H1 (cell line): ENCODE measurements around the gene UBE2M. TPM values are rescaled to one million over a fixed set of nuclear protein-coding genes. Genes with fewer than 3 reads are reported as not detected.

Experiments used
- CTCF ChIA-PET: fragments of 300-600 bp; sonication (Branson Sonifier 250); formaldehyde crosslinking; loops from one replicate; lab custom pipeline; 2021; ENCODE audit not compliant: partially characterized antibody; lab: Charles Lee
- POLR2A ChIA-PET: fragments of 300-600 bp; sonication (Branson Sonifier 250); formaldehyde crosslinking; loops from one replicate; lab custom pipeline; 2021; ENCODE audit warnings: inconsistent platforms; ENCODE audit not compliant: partially characterized antibody; lab: Charles Lee
- DNase-seq, 2 experiments: peaks; one replicate each; pipeline versions ENCODE4 v3.0.0 to v3.0.0-alpha.2; 2010 to 2022; ENCODE audit warnings: low spot score in 2 of 2, low read depth in 1 of 2, mixed read lengths in 1 of 2
- FAIRE-seq: peaks from 2 replicates; lab custom pipeline; 2011; peaks lifted over from hg19 to GRCh38; lab: Jason Lieb, UNC
- H2AFZ ChIP-seq: 2 replicates; pipeline ENCODE4 v1.8.1; 2012; ENCODE audit warnings: low read length, inconsistent platforms
- H2AK5ac ChIP-seq: 2 replicates; pipeline ENCODE4 v1.6.1; 2013; ENCODE audit warnings: low read depth, low read length
- H2BK120ac ChIP-seq: replicated peaks from 2 replicates; pipeline ENCODE3; 2013; ENCODE audit warnings: low read depth, low read length, inconsistent platforms
- H2BK12ac ChIP-seq: 2 replicates; pipeline ENCODE4 v1.6.1; 2013; ENCODE audit warnings: low read depth, low read length
- H2BK15ac ChIP-seq: 2 replicates; pipeline ENCODE4 v1.6.1; 2013; ENCODE audit warnings: low read length
- H2BK20ac ChIP-seq: 2 replicates; pipeline ENCODE4 v1.6.1; 2013; ENCODE audit warnings: low read length
- H2BK5ac ChIP-seq: 2 replicates; pipeline ENCODE4 v1.6.1; 2013; ENCODE audit warnings: low read depth, low read length
- H3K14ac ChIP-seq: 2 replicates; pipeline ENCODE4 v1.6.1; 2013; ENCODE audit warnings: inconsistent platforms; ENCODE audit not compliant: insufficient read length
- H3K18ac ChIP-seq: 2 replicates; pipeline ENCODE4 v1.6.1; 2013; ENCODE audit warnings: low read length; ENCODE audit errors: extremely low read depth
- H3K23ac ChIP-seq: 2 replicates; pipeline ENCODE4 v1.6.1; 2013; ENCODE audit warnings: inconsistent platforms; ENCODE audit not compliant: insufficient read length
- H3K23me2 ChIP-seq: 2 replicates; pipeline ENCODE4 v1.6.1; 2013; ENCODE audit warnings: low read depth, low read length
- H3K27ac ChIP-seq: 2 replicates; pipeline ENCODE4 v1.6.1; 2011; ENCODE audit warnings: low read depth, low read length, inconsistent platforms
- H3K27me3 ChIP-seq, 4 experiments: replicated peaks in 1 of 4; 1 replicate in 1 of 4; 2 replicates in 3 of 4; pipeline versions ENCODE4 v1.6.1 to v1.8.1; 2011 to 2013; ENCODE audit warnings: low read length in 3 of 4, mild to moderate bottlenecking in 3 of 4, inconsistent platforms in 2 of 4, mixed read lengths in 2 of 4, moderate library complexity in 1 of 4; ENCODE audit not compliant: control insufficient read depth in 3 of 4, insufficient read depth in 3 of 4; ENCODE audit errors: extremely low read depth in 1 of 4
- H3K36me3 ChIP-seq, 4 experiments: 2 replicates each; pipeline versions ENCODE4 v1.6.1 to v1.8.1; 2011 to 2013; ENCODE audit warnings: mild to moderate bottlenecking in 4 of 4, low read length in 3 of 4, moderate library complexity in 2 of 4, control low read depth in 1 of 4, inconsistent platforms in 1 of 4; ENCODE audit not compliant: insufficient read depth in 4 of 4, control insufficient read depth in 2 of 4
- H3K4ac ChIP-seq: replicated peaks from 2 replicates; pipeline ENCODE3; 2013; ENCODE audit warnings: low read length, low read depth, mixed read lengths, inconsistent platforms; ENCODE audit not compliant: insufficient read length
- H3K4me1 ChIP-seq, 4 experiments: replicated peaks in 1 of 4; 1 replicate in 1 of 4; 2 replicates in 3 of 4; pipeline versions ENCODE4 v1.6.1 to v1.8.1; 2011 to 2013; ENCODE audit warnings: low read length in 3 of 4, inconsistent platforms in 2 of 4, mixed read lengths in 1 of 4; ENCODE audit not compliant: insufficient read depth in 4 of 4, control insufficient read depth in 3 of 4
- H3K4me2 ChIP-seq, 2 experiments: 2 replicates each; pipeline versions ENCODE4 v1.6.1 to v1.8.1; 2011 to 2013; ENCODE audit warnings: low read depth in 2 of 2, low read length in 2 of 2, control low read depth in 1 of 2, inconsistent platforms in 1 of 2, mild to moderate bottlenecking in 1 of 2; ENCODE audit not compliant: insufficient read depth in 1 of 2
- H3K4me3 ChIP-seq, 4 experiments: fragments of 200-600, 300-600 bp in 1 of 4; sonication (generic), shearing (Covaris generic), sonication (Bioruptor Twin) in 1 of 4; 2 replicates each; pipeline versions ENCODE4 v1.5.1 to v1.8.1; 2011 to 2016; ENCODE audit warnings: low read length in 4 of 4, low read depth in 3 of 4, control low read depth in 2 of 4, inconsistent platforms in 2 of 4, mild to moderate bottlenecking in 2 of 4, mixed read lengths in 1 of 4, moderate library complexity in 1 of 4; ENCODE audit not compliant: insufficient read depth in 2 of 4; ENCODE audit errors: extremely low read depth in 1 of 4
- H3K56ac ChIP-seq: replicated peaks from 2 replicates; pipeline ENCODE3; 2013; ENCODE audit warnings: low read depth, mild to moderate bottlenecking, mixed read lengths, low read length, inconsistent platforms; ENCODE audit not compliant: insufficient read length
- H3K79me1 ChIP-seq: 2 replicates; pipeline ENCODE4 v1.6.1; 2013; ENCODE audit warnings: low read depth, low read length, control low read depth
- H3K79me2 ChIP-seq, 2 experiments: 2 replicates each; pipeline versions ENCODE4 v1.6.1 to v1.8.1; 2012 to 2013; ENCODE audit warnings: low read length in 2 of 2, mild to moderate bottlenecking in 2 of 2, inconsistent platforms in 1 of 2; ENCODE audit not compliant: insufficient read depth in 2 of 2, control insufficient read depth in 1 of 2
- H3K9ac ChIP-seq, 4 experiments: replicated peaks in 1 of 4; 1 replicate in 1 of 4; 2 replicates in 3 of 4; pipeline versions ENCODE4 v1.6.1 to v1.8.1; 2011 to 2013; ENCODE audit warnings: low read depth in 3 of 4, low read length in 3 of 4, control low read depth in 2 of 4, mild to moderate bottlenecking in 2 of 4, moderate library complexity in 2 of 4, inconsistent platforms in 1 of 4; ENCODE audit errors: extremely low read depth in 1 of 4
- H3K9me3 ChIP-seq, 2 experiments: 2 replicates each; pipeline versions ENCODE4 v1.6.1 to v1.8.1; 2012 to 2013; ENCODE audit warnings: mild to moderate bottlenecking in 2 of 2, moderate library complexity in 2 of 2, control low read depth in 1 of 2, inconsistent platforms in 1 of 2, low read depth in 1 of 2, low read length in 1 of 2, mixed read lengths in 1 of 2; ENCODE audit not compliant: insufficient read depth in 2 of 2
- H4K20me1 ChIP-seq, 2 experiments: replicated peaks in 1 of 2; 2 replicates each; pipeline versions ENCODE3 to v1.8.1; 2011 to 2013; ENCODE audit warnings: inconsistent platforms in 2 of 2, low read length in 2 of 2, mild to moderate bottlenecking in 1 of 2; ENCODE audit not compliant: insufficient read depth in 2 of 2, control insufficient read depth in 1 of 2
- H4K5ac ChIP-seq: 2 replicates; pipeline ENCODE4 v1.6.1; 2013; ENCODE audit warnings: low read length, low read depth, mixed read lengths, inconsistent platforms; ENCODE audit not compliant: insufficient read length
- H4K8ac ChIP-seq: 2 replicates; pipeline ENCODE4 v1.8.0; 2013; ENCODE audit warnings: mild to moderate bottlenecking, moderate library complexity, low read length, inconsistent platforms; ENCODE audit not compliant: insufficient read depth; ENCODE audit errors: extremely low read depth
- H4K91ac ChIP-seq: replicated peaks from 2 replicates; pipeline ENCODE3; 2013; ENCODE audit warnings: low read length, mixed read lengths, inconsistent platforms; ENCODE audit not compliant: insufficient read length
- BACH1 ChIP-seq: IDR thresholded peaks from 2 replicates; pipeline ENCODE4 v1.6.1; 2012; ENCODE audit warnings: low read length, improper control_type of control experiment
- CHD2 ChIP-seq: IDR thresholded peaks from 2 replicates; pipeline ENCODE4 v1.6.1; 2012; ENCODE audit warnings: low read length, improper control_type of control experiment
- EZH2 ChIP-seq: fragments of 200-600 bp; sonication (generic); IDR thresholded peaks from 2 replicates; pipeline ENCODE4 v1.7.1; 2012; ENCODE audit warnings: low read depth, mild to moderate bottlenecking, moderate library complexity, low read length, inconsistent platforms; ENCODE audit not compliant: severe bottlenecking
- KDM1A ChIP-seq: fragments of 200-600, 300-600 bp; sonication (generic); IDR thresholded peaks from 2 replicates; pipeline ENCODE4 v1.7.1; 2016; ENCODE audit warnings: mild to moderate bottlenecking, low read length, borderline replicate concordance
- KDM4A ChIP-seq: IDR thresholded peaks from one replicate; pipeline ENCODE4 v1.7.1; 2012; ENCODE audit warnings: low read depth, mild to moderate bottlenecking, moderate library complexity, low read length, inconsistent platforms; ENCODE audit not compliant: severe bottlenecking
- POU5F1 ChIP-seq: IDR thresholded peaks from 2 replicates; pipeline ENCODE4 v1.6.1; 2011; ENCODE audit warnings: low read depth, mild to moderate bottlenecking, low read length, moderate library complexity
- SP2 ChIP-seq: IDR thresholded peaks from 2 replicates; pipeline ENCODE4 v1.6.1; 2012; ENCODE audit warnings: mild to moderate bottlenecking, low read length, inconsistent platforms
- SRF ChIP-seq: IDR thresholded peaks from 2 replicates; pipeline ENCODE4 v1.6.1; 2011; ENCODE audit warnings: mild to moderate bottlenecking, low read depth, low read length, moderate library complexity
- TAF1 ChIP-seq: IDR thresholded peaks from 2 replicates; pipeline ENCODE4 v1.6.1; 2011; ENCODE audit warnings: mild to moderate bottlenecking, low read depth, low read length
- TAF7 ChIP-seq: optimal IDR thresholded peaks from 2 replicates; pipeline ENCODE3; 2011; ENCODE audit warnings: low read depth, mild to moderate bottlenecking, inconsistent platforms, low read length, moderate library complexity, borderline replicate concordance
- TCF12 ChIP-seq: IDR thresholded peaks from 2 replicates; pipeline ENCODE4 v1.6.1; 2011; ENCODE audit warnings: low read depth, mild to moderate bottlenecking, low read length
- ZNF274 ChIP-seq: IDR thresholded peaks from 2 replicates; pipeline ENCODE4 v1.7.0; 2012; ENCODE audit warnings: low read length, borderline replicate concordance; ENCODE audit errors: extremely low read depth
- WGBS, 2 experiments: shearing (Covaris generic) in 1 of 2; methylation state at CpG; one replicate each; pipeline versions ENCODE4 v1.1.6 to v1.1.7; 2013 to 2015; ENCODE audit warnings: low lambda C conversion rate in 2 of 2, mixed read lengths in 2 of 2, inconsistent platforms in 1 of 2, low coverage in 1 of 2, missing lambda C conversion rate in 1 of 2; ENCODE audit not compliant: insufficient replicate concordance in 2 of 2, insufficient coverage in 1 of 2, insufficient read length in 1 of 2; ENCODE audit errors: extremely low coverage in 1 of 2, missing lambda C conversion rate in 1 of 2; 5-methylcytosine and 5-hydroxymethylcytosine counted together
- polyA plus RNA-seq, 7 experiments: library from polyadenylated mRNA; depleted of rRNA in 3 of 7; stranded (reverse) in 5 of 7; unstranded in 2 of 7; fragments of >200 nt in 5 of 7; fragments of 200-250 nt in 2 of 7; gene quantifications; 1 replicate in 5 of 7; 2 replicates in 1 of 7; 4 replicates in 1 of 7; pipeline versions ENCODE4 v1.2.1 to v1.2.3, GENCODE V29; 2011 to 2013; ENCODE audit warnings: missing spikeins in 2 of 7, mixed read lengths in 2 of 7
- total RNA-seq: library from RNA; stranded (reverse); fragmentation: NEBNext Ultra II Directional; extraction: Animal tissue kit (Norgen Biotek cat#: 25700); gene quantifications from 2 replicates; pipeline ENCODE4 v1.2.1, GENCODE V29; 2021

The UBE2M gene
- total and polyA plus RNA-seq, 2 of the 8 experiments (the other 6 are each of a cell fraction or from before 2014, with no cell fraction given), result 93.8 to 114 TPM

DNA sequence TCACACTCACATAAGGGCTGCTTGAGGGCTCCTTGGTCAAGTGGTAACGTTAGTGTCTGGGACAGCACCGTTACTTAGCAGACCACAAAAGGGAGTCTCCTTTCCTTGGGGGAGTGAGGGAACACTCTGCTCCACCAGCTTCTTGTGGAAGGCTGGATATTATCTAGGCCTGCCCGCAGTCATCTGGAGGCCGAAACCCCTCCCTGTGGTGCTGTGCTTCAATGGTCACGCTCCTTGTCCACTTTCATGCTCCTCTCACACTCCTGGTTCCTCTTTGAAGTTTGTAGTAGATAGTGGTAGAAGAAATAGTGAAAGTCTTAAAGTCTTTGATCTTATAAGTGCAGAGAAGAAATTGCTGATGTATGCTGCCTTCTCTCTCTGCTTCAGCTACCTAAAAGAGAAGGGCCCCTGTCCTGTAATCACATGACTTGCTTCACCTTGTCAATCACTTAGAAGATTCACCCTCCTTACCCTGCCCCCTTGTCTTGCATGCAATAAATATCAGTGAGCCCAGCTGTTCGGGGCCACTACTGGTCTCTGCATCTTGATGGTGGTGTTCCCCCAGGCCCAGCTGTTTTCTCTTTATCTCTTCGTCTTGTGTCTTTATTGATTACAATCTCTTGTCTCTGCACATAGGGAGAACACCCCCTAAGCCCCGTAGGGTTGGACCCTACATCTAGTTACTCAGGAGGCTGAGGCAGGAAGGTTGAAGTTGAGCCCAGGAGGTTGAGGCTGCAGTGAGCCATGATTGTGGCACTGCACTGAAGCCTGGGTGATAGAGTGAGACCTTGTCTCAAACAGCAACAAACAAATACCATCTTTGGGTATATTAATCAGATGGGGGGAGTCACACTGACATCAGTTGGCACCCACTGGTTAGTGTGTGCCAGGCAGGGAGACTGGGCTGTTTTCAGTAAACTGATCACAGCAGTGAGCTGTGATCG is 26.4 kb upstream of the UBE2M start:
- Histone ChIP-seq H3K23me2 (no peaks in the 10 kb centered on the region; the same call in 1 of the 2 replicates), H3K23ac (no peak overlapping the region), H2BK15ac (no peak overlapping the region), H2BK5ac (no peak overlapping the region), H3K18ac (no peak overlapping the region), H2AFZ (no peak overlapping the region), H3K14ac (no peak overlapping the region), H2AK5ac (0 out of 2 replicates have a peak overlapping the region, but pooled peaks have one; percentile 24), H4K5ac (no peak overlapping the region), H3K4me3 (no peak overlapping the region), H3K56ac (no peak overlapping the region), H3K79me2 (no peaks in the 10 kb centered on the region), H4K8ac (no peak overlapping the region), H3K36me3 (peaks cover 0 to 3% (median 0%) of the 10 kb centered on the region in 4 experiments; a peak in 1 of 8 replicates), H3K27ac (no peak overlapping the region), H3K79me1 (0 out of 2 replicates have a peak, but pooled peaks cover 3% of the 10 kb centered on the region), H3K9ac (no peak overlapping the region), H2BK20ac (no peak overlapping the region), H3K27me3 (no peaks in the 10 kb centered on the region), H2BK12ac (no peak overlapping the region), H2BK120ac (no peak overlapping the region), H3K4ac (no peak overlapping the region), H4K91ac (no peak overlapping the region), H3K4me1 (peaks cover 0 to 6% (median 0%) of the 10 kb centered on the region in 4 experiments; a peak in 3 of 7 replicates), H3K4me2 (no peak overlapping the region), H3K9me3 (no peaks in the 10 kb centered on the region), H4K20me1 (peaks cover 0 to 11% of the 10 kb centered on the region in 2 experiments)
- WGBS, 2 experiments, result 98% methylated on average over 7 of the region's 9 CpGs; no CpG with 5 or more reads in 1 of the 2 experiments
- CTCF ChIA-PET, result interaction anchor here (0.9 to 2.3 kb wide), 3 partner anchors 9 to 71 kb away, joined by 3 to 7 read pairs (median 4); no protein-coding TSS in a partner anchor
- FAIRE-seq (no peak), DNase-seq (no peak)
- POLR2A ChIA-PET, result interaction anchor here (1.1 to 1.6 kb wide), 3 partner anchors 40 to 65 kb away, joined by 3 read pairs; partner anchors contain the start of genes TRIM28 and ZBTB45
- TF ChIP-seq TAF7, result no peak
- no peak for TF ChIP-seq KDM1A
- TF ChIP-seq EZH2, result no peak
- no peak for TF ChIP-seq SP2
- no peak for TF ChIP-seq POU5F1
- no peak for TF ChIP-seq KDM4A
- no peak for TF ChIP-seq CHD2
- TF ChIP-seq BACH1, result no peak
- no peak for TF ChIP-seq TAF1
- no peak for TF ChIP-seq ZNF274
- no peak for TF ChIP-seq TCF12
- TF ChIP-seq SRF, result no peak
